22Rv1 (cell line): ENCODE measurements around the gene PIGS.

Source experiments
- ZFX ChIP-seq: fragments of 450-650 bp; IDR thresholded peaks from 2 replicates; pipeline ENCODE4 v1.6.1; 2017; ENCODE audit warnings: antibody characterized with exemption, borderline replicate concordance
- TF ChIP-seq, protein P1 (sequence below): fragments of 450-650 bp; IDR thresholded peaks from 2 replicates; pipeline ENCODE4 v1.5.1; 2017; ENCODE audit warnings: mild to moderate bottlenecking

DNA sequence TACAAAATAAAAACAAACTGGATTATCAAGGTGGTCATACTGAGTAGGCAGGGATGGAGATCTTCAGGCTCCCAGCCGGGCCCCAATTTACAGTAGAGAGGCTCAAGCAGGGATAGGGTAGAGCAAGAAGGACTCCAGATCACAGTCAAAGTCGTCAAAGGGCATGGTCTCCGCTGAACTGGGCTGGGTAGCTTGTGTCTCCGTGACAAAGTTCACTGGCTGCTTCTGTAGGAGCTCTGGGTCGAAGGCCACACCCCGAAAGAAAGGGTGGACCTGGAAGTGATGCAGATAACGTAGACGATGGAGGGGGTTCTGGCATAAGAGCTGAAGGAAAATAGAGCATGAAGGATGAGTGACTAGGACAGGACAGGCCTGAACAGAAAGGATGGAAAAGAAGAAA, 39.1 kb upstream of the PIGS start:
- TF ChIP-seq, protein P1, sequence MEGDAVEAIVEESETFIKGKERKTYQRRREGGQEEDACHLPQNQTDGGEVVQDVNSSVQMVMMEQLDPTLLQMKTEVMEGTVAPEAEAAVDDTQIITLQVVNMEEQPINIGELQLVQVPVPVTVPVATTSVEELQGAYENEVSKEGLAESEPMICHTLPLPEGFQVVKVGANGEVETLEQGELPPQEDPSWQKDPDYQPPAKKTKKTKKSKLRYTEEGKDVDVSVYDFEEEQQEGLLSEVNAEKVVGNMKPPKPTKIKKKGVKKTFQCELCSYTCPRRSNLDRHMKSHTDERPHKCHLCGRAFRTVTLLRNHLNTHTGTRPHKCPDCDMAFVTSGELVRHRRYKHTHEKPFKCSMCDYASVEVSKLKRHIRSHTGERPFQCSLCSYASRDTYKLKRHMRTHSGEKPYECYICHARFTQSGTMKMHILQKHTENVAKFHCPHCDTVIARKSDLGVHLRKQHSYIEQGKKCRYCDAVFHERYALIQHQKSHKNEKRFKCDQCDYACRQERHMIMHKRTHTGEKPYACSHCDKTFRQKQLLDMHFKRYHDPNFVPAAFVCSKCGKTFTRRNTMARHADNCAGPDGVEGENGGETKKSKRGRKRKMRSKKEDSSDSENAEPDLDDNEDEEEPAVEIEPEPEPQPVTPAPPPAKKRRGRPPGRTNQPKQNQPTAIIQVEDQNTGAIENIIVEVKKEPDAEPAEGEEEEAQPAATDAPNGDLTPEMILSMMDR = no peak
- no peak for TF ChIP-seq ZFX
